Panc1 (cell line): ENCODE measurements around the gene LILRA5. TPM values are rescaled to one million over a fixed set of nuclear protein-coding genes. Genes with fewer than 3 reads are reported as not detected.

Experiments
- ATAC-seq: fragments of 200-7000 bp; cut with Tn5 transposase; 2 replicates; pipeline ENCODE4 v1.9.1; 2020; ENCODE audit warnings: mild to moderate bottlenecking, moderate library complexity
- BruUV-seq: library from RNA; stranded (reverse); fragments of 400-500 nt; replicated peaks from 2 replicates; lab custom pipeline; 2021; lab: Mats Ljungman, UMichigan
- CTCF ChIA-PET: fragments of 300-600 bp; sonication (Branson Sonifier 250); formaldehyde crosslinking; loops from one replicate; lab custom pipeline; 2022; ENCODE audit warnings: antibody characterized with exemption; lab: Charles Lee
- POLR2A ChIA-PET: fragments of 300-600 bp; sonication (Branson Sonifier 250); formaldehyde crosslinking; loops from one replicate; lab custom pipeline; 2022; ENCODE audit warnings: antibody characterized with exemption; lab: Charles Lee
- DNase-seq: peaks from one replicate; pipeline ENCODE4 v3.0.0-alpha.2; 2010; ENCODE audit warnings: low read depth, low spot score
- H3K27ac ChIP-seq: 2 replicates; pipeline ENCODE4 v1.5.1; 2011; ENCODE audit warnings: mild to moderate bottlenecking, low read length, inconsistent platforms
- H3K27me3 ChIP-seq: fragments of 200-500 bp; sonication (Bioruptor generic); 2 replicates; pipeline ENCODE4 v1.6.0; 2014; ENCODE audit warnings: low read length, inconsistent platforms; ENCODE audit not compliant: control insufficient read depth, insufficient read depth
- H3K36me3 ChIP-seq: fragments of 200-500 bp; sonication (Bioruptor generic); 2 replicates; pipeline ENCODE4 v1.5.1; 2014; ENCODE audit warnings: inconsistent platforms, mild to moderate bottlenecking, low read length, moderate library complexity; ENCODE audit not compliant: control insufficient read depth, insufficient read depth
- H3K4me1 ChIP-seq: 2 replicates; pipeline ENCODE4 v1.5.1; 2011; ENCODE audit warnings: inconsistent platforms, mild to moderate bottlenecking, low read length, moderate library complexity; ENCODE audit not compliant: control insufficient read depth, insufficient read depth
- H3K4me3 ChIP-seq, 2 experiments: 2 replicates each; pipeline ENCODE4 v1.5.1; 2011 to 2012; ENCODE audit warnings: low read depth in 2 of 2, low read length in 2 of 2, mild to moderate bottlenecking in 2 of 2, inconsistent platforms in 1 of 2, moderate library complexity in 1 of 2
- H3K9me3 ChIP-seq: fragments of 200-500 bp; sonication (Bioruptor generic); 2 replicates; pipeline ENCODE4 v1.5.1; 2014; ENCODE audit warnings: low read depth, mild to moderate bottlenecking, inconsistent platforms, low read length, moderate library complexity; ENCODE audit not compliant: control insufficient read depth, insufficient read depth
- POLR2AphosphoS5 ChIP-seq: IDR thresholded peaks from 2 replicates; pipeline ENCODE4 v1.6.1; 2012; ENCODE audit warnings: mild to moderate bottlenecking, low read depth, low read length, moderate library complexity
- SIN3A ChIP-seq: IDR thresholded peaks from 2 replicates; pipeline ENCODE4 v1.6.1; 2012; ENCODE audit warnings: low read depth, mild to moderate bottlenecking, low read length, moderate library complexity, borderline replicate concordance; ENCODE audit not compliant: insufficient read depth
- TCF7L2 ChIP-seq: IDR thresholded peaks from 2 replicates; pipeline ENCODE4 v1.6.1; 2011; ENCODE audit warnings: mild to moderate bottlenecking, low read depth, low read length, inconsistent platforms
- in situ Hi-C: cut with HindIII; loops from 2 replicates; pipeline ENCODE4 v1.10.0; 2016; ENCODE audit warnings: low sequenced_read_pairs, low pct_unique_long_range_greater_than_20kb
- intact Hi-C: fragments of 100-400 bp; cut with micrococcal nuclease; formaldehyde crosslinking; loops from one replicate; pipeline ENCODE4 v1.10.0; 2022; ENCODE audit not compliant: unreplicated experiment
- total RNA-seq: library from RNA; stranded (reverse); gene quantifications from one replicate; pipeline ENCODE4 v1.2.1, GENCODE V29; 2021; ENCODE audit not compliant: unreplicated experiment
- TF ChIP-seq, protein P1 (sequence below): fragments of 450-650 bp; IDR thresholded peaks from 2 replicates; pipeline ENCODE4 v1.5.1; 2017; ENCODE audit warnings: mild to moderate bottlenecking
- TF ChIP-seq, protein P2 (sequence below), 2 experiments: IDR thresholded peaks; 2 replicates each; pipeline ENCODE4 v1.6.1; 2011 to 2012; ENCODE audit warnings: low read depth in 2 of 2, control low read depth in 1 of 2, low read length in 1 of 2, mild to moderate bottlenecking in 1 of 2, moderate library complexity in 1 of 2; ENCODE audit not compliant: insufficient read depth in 1 of 2

Gene LILRA5
- total RNA-seq, 1 experiment from 2014 or later = not detected

DNA sequence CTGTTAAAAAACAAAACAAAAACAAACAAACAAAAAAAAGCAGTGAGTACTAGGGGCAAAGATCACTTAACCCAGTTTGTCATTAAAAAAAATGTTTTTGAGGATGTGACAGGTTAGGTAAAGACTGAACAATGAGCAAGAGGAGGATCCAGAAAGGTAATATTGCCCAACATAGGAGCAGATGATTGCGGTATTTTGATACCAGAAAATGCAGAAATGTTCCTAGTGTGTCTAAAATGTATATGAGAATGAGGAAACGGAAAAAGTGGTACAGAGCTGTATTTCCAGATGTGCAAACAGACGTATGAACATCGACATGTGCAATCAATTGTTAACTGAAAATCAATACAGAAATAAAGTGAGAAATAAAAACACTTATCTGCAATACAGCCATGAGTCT lies 30.9 kb upstream of the LILRA5 start:
- H3K4me3 ChIP-seq = no peak overlapping the region
- BruUV-seq = no TSS peak
- ATAC-seq (no peak), DNase-seq (no peak)
- intact Hi-C loops (no loop called here), in situ Hi-C loops (no loop called here)
- ChIA-PET POLR2A (no interaction called here), CTCF (no interaction called here)
- no peak overlapping the region for H3K27ac ChIP-seq
- H3K27me3 ChIP-seq = peaks cover 3% of the 10 kb centered on the region; the same call in 1 of the 2 replicates
- TF ChIP-seq, protein P1, sequence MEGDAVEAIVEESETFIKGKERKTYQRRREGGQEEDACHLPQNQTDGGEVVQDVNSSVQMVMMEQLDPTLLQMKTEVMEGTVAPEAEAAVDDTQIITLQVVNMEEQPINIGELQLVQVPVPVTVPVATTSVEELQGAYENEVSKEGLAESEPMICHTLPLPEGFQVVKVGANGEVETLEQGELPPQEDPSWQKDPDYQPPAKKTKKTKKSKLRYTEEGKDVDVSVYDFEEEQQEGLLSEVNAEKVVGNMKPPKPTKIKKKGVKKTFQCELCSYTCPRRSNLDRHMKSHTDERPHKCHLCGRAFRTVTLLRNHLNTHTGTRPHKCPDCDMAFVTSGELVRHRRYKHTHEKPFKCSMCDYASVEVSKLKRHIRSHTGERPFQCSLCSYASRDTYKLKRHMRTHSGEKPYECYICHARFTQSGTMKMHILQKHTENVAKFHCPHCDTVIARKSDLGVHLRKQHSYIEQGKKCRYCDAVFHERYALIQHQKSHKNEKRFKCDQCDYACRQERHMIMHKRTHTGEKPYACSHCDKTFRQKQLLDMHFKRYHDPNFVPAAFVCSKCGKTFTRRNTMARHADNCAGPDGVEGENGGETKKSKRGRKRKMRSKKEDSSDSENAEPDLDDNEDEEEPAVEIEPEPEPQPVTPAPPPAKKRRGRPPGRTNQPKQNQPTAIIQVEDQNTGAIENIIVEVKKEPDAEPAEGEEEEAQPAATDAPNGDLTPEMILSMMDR = no peak
- no peak for TF ChIP-seq TCF7L2
- no peak for TF ChIP-seq SIN3A
- TF ChIP-seq, protein P2, sequence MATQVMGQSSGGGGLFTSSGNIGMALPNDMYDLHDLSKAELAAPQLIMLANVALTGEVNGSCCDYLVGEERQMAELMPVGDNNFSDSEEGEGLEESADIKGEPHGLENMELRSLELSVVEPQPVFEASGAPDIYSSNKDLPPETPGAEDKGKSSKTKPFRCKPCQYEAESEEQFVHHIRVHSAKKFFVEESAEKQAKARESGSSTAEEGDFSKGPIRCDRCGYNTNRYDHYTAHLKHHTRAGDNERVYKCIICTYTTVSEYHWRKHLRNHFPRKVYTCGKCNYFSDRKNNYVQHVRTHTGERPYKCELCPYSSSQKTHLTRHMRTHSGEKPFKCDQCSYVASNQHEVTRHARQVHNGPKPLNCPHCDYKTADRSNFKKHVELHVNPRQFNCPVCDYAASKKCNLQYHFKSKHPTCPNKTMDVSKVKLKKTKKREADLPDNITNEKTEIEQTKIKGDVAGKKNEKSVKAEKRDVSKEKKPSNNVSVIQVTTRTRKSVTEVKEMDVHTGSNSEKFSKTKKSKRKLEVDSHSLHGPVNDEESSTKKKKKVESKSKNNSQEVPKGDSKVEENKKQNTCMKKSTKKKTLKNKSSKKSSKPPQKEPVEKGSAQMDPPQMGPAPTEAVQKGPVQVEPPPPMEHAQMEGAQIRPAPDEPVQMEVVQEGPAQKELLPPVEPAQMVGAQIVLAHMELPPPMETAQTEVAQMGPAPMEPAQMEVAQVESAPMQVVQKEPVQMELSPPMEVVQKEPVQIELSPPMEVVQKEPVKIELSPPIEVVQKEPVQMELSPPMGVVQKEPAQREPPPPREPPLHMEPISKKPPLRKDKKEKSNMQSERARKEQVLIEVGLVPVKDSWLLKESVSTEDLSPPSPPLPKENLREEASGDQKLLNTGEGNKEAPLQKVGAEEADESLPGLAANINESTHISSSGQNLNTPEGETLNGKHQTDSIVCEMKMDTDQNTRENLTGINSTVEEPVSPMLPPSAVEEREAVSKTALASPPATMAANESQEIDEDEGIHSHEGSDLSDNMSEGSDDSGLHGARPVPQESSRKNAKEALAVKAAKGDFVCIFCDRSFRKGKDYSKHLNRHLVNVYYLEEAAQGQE (IDR thresholded peaks at IDR 0.05; ENCODE audit: insufficient read depth in 1 of 2, low read depth in 2 of 2, low read length in 1 of 2) = no peak
- no peak for TF ChIP-seq POLR2AphosphoS5
- no peaks in the 10 kb centered on the region for H3K9me3 ChIP-seq
- no peaks in the 10 kb centered on the region for H3K4me1 ChIP-seq
- no peaks in the 10 kb centered on the region for H3K36me3 ChIP-seq

DNA sequence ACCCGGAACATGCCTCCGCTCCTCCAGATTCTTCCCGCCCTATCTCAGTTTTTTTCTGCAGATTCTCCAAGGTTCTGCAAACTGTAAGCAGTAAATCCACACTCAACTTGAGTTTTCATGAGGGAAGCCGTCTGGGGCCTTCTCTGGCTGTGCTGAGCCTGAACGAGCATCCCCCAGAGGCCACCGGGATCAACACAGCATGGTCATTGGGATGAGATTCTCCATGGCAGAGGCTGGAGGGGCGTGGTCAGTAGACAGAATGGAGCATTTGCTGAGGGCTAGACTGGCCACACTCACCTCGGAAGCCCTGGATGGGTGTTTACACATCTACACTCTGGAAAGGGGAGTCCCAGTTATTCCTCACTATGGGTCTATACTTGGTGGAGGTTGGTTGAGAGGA lies 28.3 kb upstream of the LILRA5 start:
- no peak for TF ChIP-seq TCF7L2
- TF ChIP-seq, protein P1 = no peak
- no peak for TF ChIP-seq POLR2AphosphoS5
- TF ChIP-seq SIN3A = no peak
- TF ChIP-seq, protein P2 (IDR thresholded peaks at IDR 0.05; ENCODE audit: insufficient read depth in 1 of 2, low read depth in 2 of 2, low read length in 1 of 2) = no peak
- no peaks in the 10 kb centered on the region for H3K9me3 ChIP-seq
- POLR2A ChIA-PET = no interaction called here
- no peak overlapping the region for H3K27ac ChIP-seq
- intact Hi-C loops = no loop called here
- DNase-seq (no peak), ATAC-seq (no peak)
- H3K27me3 ChIP-seq = no peaks in the 10 kb centered on the region; the same call in 1 of the 2 replicates
- no TSS peak for BruUV-seq
- no peaks in the 10 kb centered on the region for H3K36me3 ChIP-seq
- in situ Hi-C loops = no loop called here
- no peak overlapping the region for H3K4me3 ChIP-seq
- CTCF ChIA-PET = interaction anchor here (0.7 kb wide), 1 partner anchor 15 kb away, joined by 4 read pairs; no protein-coding TSS in a partner anchor
- H3K4me1 ChIP-seq = no peaks in the 10 kb centered on the region
